Astrocyte (in vitro differentiated cells and primary cell): ENCODE results near the gene DDX50. TPM values are rescaled to one million over a fixed set of nuclear protein-coding genes. Genes with fewer than 3 reads are reported as not detected.
"Not testable (repeated sequence)": the region's sequence is repeated elsewhere in the genome, so short reads cannot be mapped to it uniquely, and the experiment has no call there.

Source experiments
- DNase-seq: peaks from one replicate; pipeline ENCODE4 v3.0.0-alpha.2; 2010; ENCODE audit warnings: low read depth
- FAIRE-seq: peaks from 2 replicates; lab custom pipeline; 2011; peaks lifted over from hg19 to GRCh38; lab: Jason Lieb, UNC
- H2AFZ ChIP-seq: 2 replicates; pipeline ENCODE4 v1.6.0; 2012; ENCODE audit warnings: low read depth, low read length, inconsistent platforms
- H3K27ac ChIP-seq: 2 replicates; pipeline ENCODE4 v1.5.1; 2011; ENCODE audit warnings: low read depth, low read length, inconsistent platforms
- H3K27me3 ChIP-seq: 2 replicates; pipeline ENCODE4 v1.6.0; 2011; ENCODE audit warnings: low read length, inconsistent platforms; ENCODE audit not compliant: insufficient read depth
- H3K36me3 ChIP-seq: 2 replicates; pipeline ENCODE4 v1.5.1; 2011; ENCODE audit warnings: low read length, inconsistent platforms; ENCODE audit not compliant: insufficient read depth
- H3K4me1 ChIP-seq: 2 replicates; pipeline ENCODE4 v1.5.1; 2011; ENCODE audit warnings: low read length, inconsistent platforms; ENCODE audit not compliant: insufficient read depth
- H3K4me2 ChIP-seq: 2 replicates; pipeline ENCODE4 v1.6.0; 2012; ENCODE audit warnings: low read length, inconsistent platforms
- H3K4me3 ChIP-seq: 2 replicates; pipeline ENCODE4 v1.5.1; 2011; ENCODE audit warnings: low read depth, mild to moderate bottlenecking, low read length, inconsistent platforms; ENCODE audit not compliant: insufficient read depth
- H3K79me2 ChIP-seq: 2 replicates; pipeline ENCODE4 v1.6.0; 2012; ENCODE audit warnings: mild to moderate bottlenecking, low read length, inconsistent platforms; ENCODE audit not compliant: insufficient read depth
- H3K9ac ChIP-seq: 2 replicates; pipeline ENCODE4 v1.6.0; 2012; ENCODE audit warnings: mild to moderate bottlenecking, low read length, inconsistent platforms
- H3K9me3 ChIP-seq: 2 replicates; pipeline ENCODE4 v1.5.1; 2012; ENCODE audit warnings: low read depth, mild to moderate bottlenecking, low read length, inconsistent platforms; ENCODE audit not compliant: insufficient read depth
- H4K20me1 ChIP-seq: 2 replicates; pipeline ENCODE4 v1.6.0; 2012; ENCODE audit warnings: low read length, inconsistent platforms; ENCODE audit not compliant: insufficient read depth
- H3K27ac Mint-ChIP-seq: one replicate; pipeline ENCODE4 v1.8.0; 2021; ENCODE audit warnings: mild to moderate bottlenecking, mixed read lengths; ENCODE audit not compliant: unreplicated experiment
- H3K27me3 Mint-ChIP-seq: one replicate; pipeline ENCODE4 v1.8.0; 2021; ENCODE audit warnings: low read depth, mixed read lengths; ENCODE audit not compliant: unreplicated experiment
- H3K36me3 Mint-ChIP-seq: one replicate; pipeline ENCODE4 v1.8.0; 2021; ENCODE audit warnings: low read depth, mixed read lengths; ENCODE audit not compliant: unreplicated experiment
- H3K4me1 Mint-ChIP-seq: one replicate; pipeline ENCODE4 v1.8.0; 2021; ENCODE audit warnings: low read depth, mixed read lengths; ENCODE audit not compliant: unreplicated experiment
- H3K4me3 Mint-ChIP-seq: one replicate; pipeline ENCODE4 v1.8.0; 2021; ENCODE audit warnings: mild to moderate bottlenecking, moderate library complexity, mixed read lengths; ENCODE audit not compliant: unreplicated experiment
- H3K9me3 Mint-ChIP-seq: one replicate; pipeline ENCODE4 v1.8.0; 2021; ENCODE audit warnings: mild to moderate bottlenecking, mixed read lengths; ENCODE audit not compliant: unreplicated experiment
- EZH2 ChIP-seq: IDR thresholded peaks from 2 replicates; pipeline ENCODE4 v1.6.1; 2012; ENCODE audit warnings: mild to moderate bottlenecking, low read length, inconsistent platforms; ENCODE audit not compliant: insufficient read depth
- total RNA-seq: library from RNA; stranded (reverse); gene quantifications from 2 replicates; pipeline ENCODE4 v1.2.1, GENCODE V29; 2021
- TF ChIP-seq, protein P1 (sequence below): IDR thresholded peaks from 2 replicates; pipeline ENCODE4 v1.5.1; 2011; ENCODE audit warnings: low read depth, mild to moderate bottlenecking, inconsistent platforms, low read length, moderate library complexity; ENCODE audit not compliant: insufficient read depth

The DDX50 gene
- total RNA-seq, 1 donor from 2014 or later, result 34.2 TPM

DNA sequence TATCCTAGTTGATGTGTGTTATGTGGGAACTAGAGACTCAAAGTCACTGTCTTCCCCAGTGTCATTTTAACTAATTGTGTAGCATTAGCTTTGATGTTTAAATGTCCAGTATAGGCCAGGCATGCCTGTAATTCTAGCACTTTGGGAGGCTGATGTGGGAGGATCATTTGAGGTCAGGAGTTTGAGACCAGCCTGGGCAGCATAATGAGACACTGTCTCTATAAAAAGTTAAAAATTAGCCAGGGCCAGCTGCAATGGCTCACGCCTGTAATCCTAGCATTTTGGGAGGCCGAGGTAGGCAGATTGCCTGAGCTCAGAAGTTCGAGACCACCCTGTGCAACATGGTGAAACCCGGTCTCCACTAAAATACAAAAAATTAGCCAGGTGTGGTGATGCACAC lies 24.4 kb downstream of the DDX50 start:
- H2AFZ ChIP-seq, result no peak overlapping the region
- no peaks in the 10 kb centered on the region for H3K27me3 ChIP-seq
- H3K27me3 Mint-ChIP-seq, result no peaks in the 10 kb centered on the region
- FAIRE-seq (no peak), DNase-seq (no peak)
- peaks cover 9% of the 10 kb centered on the region for H3K36me3 ChIP-seq
- H3K4me3 Mint-ChIP-seq, result no peak overlapping the region
- no peaks in the 10 kb centered on the region for H3K4me1 ChIP-seq
- H3K9me3 ChIP-seq, result no peaks in the 10 kb centered on the region
- peaks cover 9% of the 10 kb centered on the region for H3K36me3 Mint-ChIP-seq
- peaks cover 3% of the 10 kb centered on the region for H3K4me1 Mint-ChIP-seq
- no peak overlapping the region for H3K27ac ChIP-seq
- no peak overlapping the region for H3K4me3 ChIP-seq
- H3K79me2 ChIP-seq, result peaks cover 56% of the 10 kb centered on the region
- no peaks in the 10 kb centered on the region for H3K9me3 Mint-ChIP-seq
- TF ChIP-seq EZH2, result no peak
- TF ChIP-seq, protein P1, sequence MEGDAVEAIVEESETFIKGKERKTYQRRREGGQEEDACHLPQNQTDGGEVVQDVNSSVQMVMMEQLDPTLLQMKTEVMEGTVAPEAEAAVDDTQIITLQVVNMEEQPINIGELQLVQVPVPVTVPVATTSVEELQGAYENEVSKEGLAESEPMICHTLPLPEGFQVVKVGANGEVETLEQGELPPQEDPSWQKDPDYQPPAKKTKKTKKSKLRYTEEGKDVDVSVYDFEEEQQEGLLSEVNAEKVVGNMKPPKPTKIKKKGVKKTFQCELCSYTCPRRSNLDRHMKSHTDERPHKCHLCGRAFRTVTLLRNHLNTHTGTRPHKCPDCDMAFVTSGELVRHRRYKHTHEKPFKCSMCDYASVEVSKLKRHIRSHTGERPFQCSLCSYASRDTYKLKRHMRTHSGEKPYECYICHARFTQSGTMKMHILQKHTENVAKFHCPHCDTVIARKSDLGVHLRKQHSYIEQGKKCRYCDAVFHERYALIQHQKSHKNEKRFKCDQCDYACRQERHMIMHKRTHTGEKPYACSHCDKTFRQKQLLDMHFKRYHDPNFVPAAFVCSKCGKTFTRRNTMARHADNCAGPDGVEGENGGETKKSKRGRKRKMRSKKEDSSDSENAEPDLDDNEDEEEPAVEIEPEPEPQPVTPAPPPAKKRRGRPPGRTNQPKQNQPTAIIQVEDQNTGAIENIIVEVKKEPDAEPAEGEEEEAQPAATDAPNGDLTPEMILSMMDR, result no peak
- no peak overlapping the region for H3K27ac Mint-ChIP-seq
- H3K4me2 ChIP-seq, result no peak overlapping the region
- H3K9ac ChIP-seq, result no peak overlapping the region
- H4K20me1 ChIP-seq, result peaks cover 38% of the 10 kb centered on the region

DNA sequence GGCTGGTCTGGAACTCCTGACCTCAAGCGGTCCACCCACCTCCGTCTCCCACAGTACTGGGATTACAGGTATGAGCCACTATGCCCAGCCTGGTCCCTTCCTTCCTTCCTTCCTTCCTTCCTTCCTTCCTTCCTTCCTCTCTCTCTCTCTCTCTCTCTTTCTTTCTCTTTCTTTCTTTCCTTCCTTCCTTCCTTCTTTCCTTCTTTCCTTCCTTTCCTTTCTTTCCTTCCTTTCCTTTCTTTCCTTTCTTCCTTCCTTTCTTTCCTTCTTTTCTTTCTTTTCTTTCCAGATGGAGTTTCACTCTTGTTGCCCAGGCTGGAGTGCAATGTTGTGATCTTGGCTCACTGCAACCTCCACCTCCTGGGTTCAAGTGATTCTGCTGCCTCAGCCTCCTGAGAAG lies 28.0 kb downstream of the DDX50 start:
- peaks cover 16% of the 10 kb centered on the region for H3K36me3 Mint-ChIP-seq
- not testable (repeated sequence) for H3K27ac Mint-ChIP-seq

DNA sequence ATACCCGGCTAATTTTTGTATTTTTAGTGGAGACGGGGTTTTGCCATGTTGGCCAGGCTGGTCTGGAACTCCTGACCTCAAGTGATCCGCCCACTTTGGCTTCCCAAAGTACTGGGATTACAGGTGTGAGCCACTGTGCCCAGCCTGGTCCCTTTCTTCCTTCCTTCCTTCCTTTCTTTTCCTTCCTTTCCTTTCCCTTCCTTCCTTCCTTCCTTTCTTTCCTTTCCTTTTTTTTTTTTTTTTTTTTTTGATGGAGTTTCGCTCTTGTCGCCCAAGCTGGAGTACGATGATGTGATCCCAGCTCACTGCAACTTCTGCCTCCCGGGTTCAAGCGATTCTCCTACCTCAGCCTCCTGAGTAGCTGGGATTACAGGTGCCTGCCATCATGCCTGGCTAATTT lies 28.8 kb downstream of the DDX50 start:
- peaks cover 39% of the 10 kb centered on the region for H3K79me2 ChIP-seq

More for the DNA sequence above, 28.0 kb downstream of the DDX50 start:
- not testable (repeated sequence) for H3K4me3 ChIP-seq, H3K4me3 Mint-ChIP-seq, DNase-seq, H3K4me2 ChIP-seq, FAIRE-seq, H3K4me1 Mint-ChIP-seq, H3K27ac ChIP-seq, H2AFZ ChIP-seq, H3K27me3 ChIP-seq, H3K27me3 Mint-ChIP-seq, H3K4me1 ChIP-seq, H3K9me3 Mint-ChIP-seq, H3K9ac ChIP-seq, H3K9me3 ChIP-seq
- H3K36me3 ChIP-seq, result peaks cover 17% of the 10 kb centered on the region
- peaks cover 35% of the 10 kb centered on the region for H4K20me1 ChIP-seq
- peaks cover 44% of the 10 kb centered on the region for H3K79me2 ChIP-seq

DNA sequence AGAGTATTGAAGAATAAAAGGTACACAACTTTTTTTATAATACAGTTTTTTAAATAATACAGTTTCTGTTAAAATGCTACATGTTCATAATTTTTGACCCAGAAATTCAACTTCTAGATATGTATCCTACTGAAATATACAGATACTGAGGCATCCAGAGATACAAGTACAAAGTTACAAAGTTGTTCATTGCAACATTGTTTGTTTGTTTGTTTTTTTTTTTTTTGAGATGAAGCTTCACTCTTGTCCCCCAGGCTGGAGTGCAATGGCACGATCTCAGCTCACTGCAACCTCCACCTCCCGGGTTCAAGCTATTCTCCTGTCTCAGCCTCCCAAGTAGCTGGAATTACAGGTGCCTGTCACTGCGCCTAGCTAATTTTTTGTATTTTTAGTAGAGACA lies 31.7 kb downstream of the DDX50 start:
- H3K27me3 Mint-ChIP-seq, H3K27me3 ChIP-seq, H3K27ac ChIP-seq, H3K4me1 ChIP-seq, H3K4me3 ChIP-seq, FAIRE-seq, H3K9me3 Mint-ChIP-seq, H3K4me3 Mint-ChIP-seq, H3K9ac ChIP-seq, H3K4me2 ChIP-seq, H2AFZ ChIP-seq, DNase-seq, H3K4me1 Mint-ChIP-seq, H3K9me3 ChIP-seq, H3K27ac Mint-ChIP-seq: not testable (repeated sequence)
- Histone ChIP-seq H4K20me1 (peaks cover 13% of the 10 kb centered on the region), H3K79me2 (peaks cover 12% of the 10 kb centered on the region), H3K36me3 (peaks cover 29% of the 10 kb centered on the region)
- H3K36me3 Mint-ChIP-seq, result peaks cover 15% of the 10 kb centered on the region

More for the DNA sequence above, 28.8 kb downstream of the DDX50 start:
- H3K4me2 ChIP-seq, DNase-seq, H3K9me3 Mint-ChIP-seq, H3K27ac ChIP-seq, FAIRE-seq, H3K9me3 ChIP-seq, H3K9ac ChIP-seq, H3K4me3 Mint-ChIP-seq, H3K4me3 ChIP-seq, H3K27me3 ChIP-seq, H3K27ac Mint-ChIP-seq, H3K27me3 Mint-ChIP-seq, H3K4me1 ChIP-seq, H3K4me1 Mint-ChIP-seq, H2AFZ ChIP-seq: not testable (repeated sequence)
- peaks cover 28% of the 10 kb centered on the region for H4K20me1 ChIP-seq
- peaks cover 18% of the 10 kb centered on the region for H3K36me3 Mint-ChIP-seq
- H3K36me3 ChIP-seq, result peaks cover 23% of the 10 kb centered on the region
